HepG2 (cell line): Measurements from ENCODE around the gene MAP3K1. TPM values are rescaled to one million over a fixed set of nuclear protein-coding genes. Genes with fewer than 3 reads are reported as not detected.
A peak's percentile ranks its signal among the peaks of the same experiment; 100 is the strongest.

ENCODE experiments used
- FOXC1 ChIP-seq: sonication (generic); formaldehyde crosslinking; IDR thresholded peaks from 2 replicates; pipeline ENCODE4 v1.8.0; 2022; ENCODE audit warnings: mild to moderate bottlenecking, missing genetic modification reagents, borderline replicate concordance
- HDAC2 ChIP-seq: sonication (generic); formaldehyde crosslinking; IDR thresholded peaks from 2 replicates; pipeline ENCODE4 v1.4.0; 2020; ENCODE audit warnings: missing genetic modification reagents
- HMGA1 ChIP-seq: sonication (generic); formaldehyde crosslinking; conservative IDR thresholded peaks from 2 replicates; pipeline ENCODE4 v1.4.0; 2020; ENCODE audit warnings: missing genetic modification reagents
- MEIS1 ChIP-seq: sonication (generic); formaldehyde crosslinking; IDR thresholded peaks from 2 replicates; pipeline ENCODE4 v1.9.0; 2021; ENCODE audit warnings: mild to moderate bottlenecking, missing genetic modification reagents, moderate library complexity, borderline replicate concordance
- ONECUT2 ChIP-seq: sonication (generic); formaldehyde crosslinking; IDR thresholded peaks from 2 replicates; pipeline ENCODE4 v1.4.0; 2020; ENCODE audit warnings: missing genetic modification reagents
- polyA plus RNA-seq, 8 experiments: library from polyadenylated mRNA; depleted of rRNA in 3 of 8; stranded (reverse) in 7 of 8; unstranded in 1 of 8; fragments of >200 nt; fragmentation: Illumina TruSeq in 4 of 8; extraction: Trizol in 4 of 8; gene quantifications; 2 replicates each; pipeline versions ENCODE4 v1.2.1 to v1.2.3, GENCODE V29; 2011 to 2016; ENCODE audit warnings: low read depth in 4 of 8, missing spikeins in 1 of 8, mixed read lengths in 1 of 8; ENCODE audit not compliant: insufficient read depth in 1 of 8
- total RNA-seq, 5 experiments: library from RNA; depleted of rRNA; stranded (reverse); fragments of >200 nt; fragmentation: Illumina TruSeq; extraction: Trizol; gene quantifications; 2 replicates each; pipeline ENCODE4 v1.2.3, GENCODE V29; 2016; ENCODE audit warnings: low read depth in 1 of 5
- TF ChIP-seq, protein P1 (sequence below), 2 experiments: sonication (generic) in 1 of 2; formaldehyde crosslinking in 1 of 2; IDR thresholded peaks; 2 replicates each; pipeline versions ENCODE4 v1.4.0 to v1.6.1; 2016 to 2020; ENCODE audit warnings: borderline replicate concordance in 1 of 2, low read depth in 1 of 2, mild to moderate bottlenecking in 1 of 2, missing genetic modification reagents in 1 of 2
- TF ChIP-seq, protein P2 (sequence below): sonication (generic); formaldehyde crosslinking; conservative IDR thresholded peaks from 2 replicates; pipeline ENCODE4 v1.4.0; 2020; ENCODE audit warnings: missing genetic modification reagents
- TF ChIP-seq, protein P3 (sequence below): IDR thresholded peaks from 2 replicates; pipeline ENCODE4 v1.6.1; 2012; ENCODE audit warnings: low read depth, low read length, improper control_type of control experiment
- TF ChIP-seq, protein P4 (sequence below): sonication (generic); formaldehyde crosslinking; IDR thresholded peaks from 2 replicates; pipeline ENCODE4 v1.4.0; 2020; ENCODE audit warnings: missing genetic modification reagents
- TF ChIP-seq, protein P5 (sequence below): sonication (generic); formaldehyde crosslinking; IDR thresholded peaks from one replicate; pipeline ENCODE4 v1.5.1; 2020; ENCODE audit warnings: mild to moderate bottlenecking, missing genetic modification reagents; ENCODE audit errors: not compliant biosample characterization

MAP3K1 gene
- total and polyA plus RNA-seq, 2 of the 13 experiments (the other 11 are each of a cell fraction or from before 2014, with no cell fraction given): 16.4 to 30.3 TPM

DNA sequence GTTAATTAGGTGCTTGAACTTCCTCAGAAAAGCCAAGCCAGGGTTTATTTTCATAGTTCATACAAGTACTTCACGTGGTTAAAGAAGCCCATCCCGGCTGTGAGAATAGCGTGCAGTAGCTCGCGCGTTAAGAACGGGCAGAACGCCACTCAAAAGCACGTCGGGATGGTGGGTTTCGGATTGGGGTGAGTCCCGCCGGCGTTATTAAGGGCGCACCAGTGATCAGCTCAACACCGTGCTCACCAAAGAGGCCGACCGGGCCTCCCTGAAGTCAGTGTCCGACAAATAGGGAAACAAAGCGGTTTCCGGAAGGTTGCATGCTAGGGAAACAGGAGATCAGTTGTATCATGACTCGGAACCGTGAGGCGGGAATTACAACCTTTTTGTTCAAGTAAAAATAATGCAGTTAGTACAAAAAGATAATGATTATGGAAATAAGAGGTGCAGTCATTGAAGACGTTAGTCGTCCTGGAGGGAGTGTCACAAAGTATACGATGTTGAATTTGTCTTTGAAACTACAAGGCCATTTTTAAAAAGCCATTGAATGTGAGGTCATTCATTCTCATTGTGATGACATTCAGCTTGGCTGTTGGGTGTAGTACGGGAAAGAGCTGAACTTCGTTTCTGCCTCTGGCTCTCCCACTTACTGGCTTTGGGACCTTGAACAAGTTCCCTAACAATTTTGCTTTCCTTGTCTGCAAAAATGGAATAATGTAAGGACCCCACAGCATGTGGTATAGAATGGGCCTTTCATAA lies 95.0 kb downstream of the MAP3K1 start (continued):
- TF ChIP-seq, protein P1, sequence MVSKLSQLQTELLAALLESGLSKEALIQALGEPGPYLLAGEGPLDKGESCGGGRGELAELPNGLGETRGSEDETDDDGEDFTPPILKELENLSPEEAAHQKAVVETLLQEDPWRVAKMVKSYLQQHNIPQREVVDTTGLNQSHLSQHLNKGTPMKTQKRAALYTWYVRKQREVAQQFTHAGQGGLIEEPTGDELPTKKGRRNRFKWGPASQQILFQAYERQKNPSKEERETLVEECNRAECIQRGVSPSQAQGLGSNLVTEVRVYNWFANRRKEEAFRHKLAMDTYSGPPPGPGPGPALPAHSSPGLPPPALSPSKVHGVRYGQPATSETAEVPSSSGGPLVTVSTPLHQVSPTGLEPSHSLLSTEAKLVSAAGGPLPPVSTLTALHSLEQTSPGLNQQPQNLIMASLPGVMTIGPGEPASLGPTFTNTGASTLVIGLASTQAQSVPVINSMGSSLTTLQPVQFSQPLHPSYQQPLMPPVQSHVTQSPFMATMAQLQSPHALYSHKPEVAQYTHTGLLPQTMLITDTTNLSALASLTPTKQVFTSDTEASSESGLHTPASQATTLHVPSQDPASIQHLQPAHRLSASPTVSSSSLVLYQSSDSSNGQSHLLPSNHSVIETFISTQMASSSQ (IDR thresholded peaks at IDR 0.05; ENCODE audit: low read depth): no peak
- TF ChIP-seq, protein P1 (CRISPR knock-in tag; IDR thresholded peaks at IDR 0.05; ENCODE audit: borderline replicate concordance): no peak
- TF ChIP-seq HMGA1 (no peak), FOXC1 (CRISPR knock-in tag) (no peak), HDAC2 (CRISPR knock-in tag) (no peak), MEIS1 (CRISPR knock-in tag) (no peak), ONECUT2 (CRISPR knock-in tag) (no peak)
- TF ChIP-seq, protein P2, sequence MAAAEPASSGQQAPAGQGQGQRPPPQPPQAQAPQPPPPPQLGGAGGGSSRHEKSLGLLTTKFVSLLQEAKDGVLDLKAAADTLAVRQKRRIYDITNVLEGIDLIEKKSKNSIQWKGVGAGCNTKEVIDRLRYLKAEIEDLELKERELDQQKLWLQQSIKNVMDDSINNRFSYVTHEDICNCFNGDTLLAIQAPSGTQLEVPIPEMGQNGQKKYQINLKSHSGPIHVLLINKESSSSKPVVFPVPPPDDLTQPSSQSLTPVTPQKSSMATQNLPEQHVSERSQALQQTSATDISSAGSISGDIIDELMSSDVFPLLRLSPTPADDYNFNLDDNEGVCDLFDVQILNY (CRISPR knock-in tag): no peak
- TF ChIP-seq, protein P3, sequence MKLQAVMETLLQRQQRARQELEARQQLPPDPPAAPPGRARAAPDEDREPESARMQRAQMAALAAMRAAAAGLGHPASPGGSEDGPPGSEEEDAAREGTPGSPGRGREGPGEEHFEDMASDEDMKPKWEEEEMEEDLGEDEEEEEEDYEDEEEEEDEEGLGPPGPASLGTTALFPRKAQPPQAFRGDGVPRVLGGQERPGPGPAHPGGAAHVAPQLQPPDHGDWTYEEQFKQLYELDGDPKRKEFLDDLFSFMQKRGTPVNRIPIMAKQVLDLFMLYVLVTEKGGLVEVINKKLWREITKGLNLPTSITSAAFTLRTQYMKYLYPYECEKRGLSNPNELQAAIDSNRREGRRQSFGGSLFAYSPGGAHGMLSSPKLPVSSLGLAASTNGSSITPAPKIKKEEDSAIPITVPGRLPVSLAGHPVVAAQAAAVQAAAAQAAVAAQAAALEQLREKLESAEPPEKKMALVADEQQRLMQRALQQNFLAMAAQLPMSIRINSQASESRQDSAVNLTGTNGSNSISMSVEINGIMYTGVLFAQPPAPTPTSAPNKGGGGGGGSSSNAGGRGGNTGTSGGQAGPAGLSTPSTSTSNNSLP: no peak
- TF ChIP-seq, protein P4, sequence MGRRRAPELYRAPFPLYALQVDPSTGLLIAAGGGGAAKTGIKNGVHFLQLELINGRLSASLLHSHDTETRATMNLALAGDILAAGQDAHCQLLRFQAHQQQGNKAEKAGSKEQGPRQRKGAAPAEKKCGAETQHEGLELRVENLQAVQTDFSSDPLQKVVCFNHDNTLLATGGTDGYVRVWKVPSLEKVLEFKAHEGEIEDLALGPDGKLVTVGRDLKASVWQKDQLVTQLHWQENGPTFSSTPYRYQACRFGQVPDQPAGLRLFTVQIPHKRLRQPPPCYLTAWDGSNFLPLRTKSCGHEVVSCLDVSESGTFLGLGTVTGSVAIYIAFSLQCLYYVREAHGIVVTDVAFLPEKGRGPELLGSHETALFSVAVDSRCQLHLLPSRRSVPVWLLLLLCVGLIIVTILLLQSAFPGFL (CRISPR knock-in tag): no peak
- TF ChIP-seq, protein P5, sequence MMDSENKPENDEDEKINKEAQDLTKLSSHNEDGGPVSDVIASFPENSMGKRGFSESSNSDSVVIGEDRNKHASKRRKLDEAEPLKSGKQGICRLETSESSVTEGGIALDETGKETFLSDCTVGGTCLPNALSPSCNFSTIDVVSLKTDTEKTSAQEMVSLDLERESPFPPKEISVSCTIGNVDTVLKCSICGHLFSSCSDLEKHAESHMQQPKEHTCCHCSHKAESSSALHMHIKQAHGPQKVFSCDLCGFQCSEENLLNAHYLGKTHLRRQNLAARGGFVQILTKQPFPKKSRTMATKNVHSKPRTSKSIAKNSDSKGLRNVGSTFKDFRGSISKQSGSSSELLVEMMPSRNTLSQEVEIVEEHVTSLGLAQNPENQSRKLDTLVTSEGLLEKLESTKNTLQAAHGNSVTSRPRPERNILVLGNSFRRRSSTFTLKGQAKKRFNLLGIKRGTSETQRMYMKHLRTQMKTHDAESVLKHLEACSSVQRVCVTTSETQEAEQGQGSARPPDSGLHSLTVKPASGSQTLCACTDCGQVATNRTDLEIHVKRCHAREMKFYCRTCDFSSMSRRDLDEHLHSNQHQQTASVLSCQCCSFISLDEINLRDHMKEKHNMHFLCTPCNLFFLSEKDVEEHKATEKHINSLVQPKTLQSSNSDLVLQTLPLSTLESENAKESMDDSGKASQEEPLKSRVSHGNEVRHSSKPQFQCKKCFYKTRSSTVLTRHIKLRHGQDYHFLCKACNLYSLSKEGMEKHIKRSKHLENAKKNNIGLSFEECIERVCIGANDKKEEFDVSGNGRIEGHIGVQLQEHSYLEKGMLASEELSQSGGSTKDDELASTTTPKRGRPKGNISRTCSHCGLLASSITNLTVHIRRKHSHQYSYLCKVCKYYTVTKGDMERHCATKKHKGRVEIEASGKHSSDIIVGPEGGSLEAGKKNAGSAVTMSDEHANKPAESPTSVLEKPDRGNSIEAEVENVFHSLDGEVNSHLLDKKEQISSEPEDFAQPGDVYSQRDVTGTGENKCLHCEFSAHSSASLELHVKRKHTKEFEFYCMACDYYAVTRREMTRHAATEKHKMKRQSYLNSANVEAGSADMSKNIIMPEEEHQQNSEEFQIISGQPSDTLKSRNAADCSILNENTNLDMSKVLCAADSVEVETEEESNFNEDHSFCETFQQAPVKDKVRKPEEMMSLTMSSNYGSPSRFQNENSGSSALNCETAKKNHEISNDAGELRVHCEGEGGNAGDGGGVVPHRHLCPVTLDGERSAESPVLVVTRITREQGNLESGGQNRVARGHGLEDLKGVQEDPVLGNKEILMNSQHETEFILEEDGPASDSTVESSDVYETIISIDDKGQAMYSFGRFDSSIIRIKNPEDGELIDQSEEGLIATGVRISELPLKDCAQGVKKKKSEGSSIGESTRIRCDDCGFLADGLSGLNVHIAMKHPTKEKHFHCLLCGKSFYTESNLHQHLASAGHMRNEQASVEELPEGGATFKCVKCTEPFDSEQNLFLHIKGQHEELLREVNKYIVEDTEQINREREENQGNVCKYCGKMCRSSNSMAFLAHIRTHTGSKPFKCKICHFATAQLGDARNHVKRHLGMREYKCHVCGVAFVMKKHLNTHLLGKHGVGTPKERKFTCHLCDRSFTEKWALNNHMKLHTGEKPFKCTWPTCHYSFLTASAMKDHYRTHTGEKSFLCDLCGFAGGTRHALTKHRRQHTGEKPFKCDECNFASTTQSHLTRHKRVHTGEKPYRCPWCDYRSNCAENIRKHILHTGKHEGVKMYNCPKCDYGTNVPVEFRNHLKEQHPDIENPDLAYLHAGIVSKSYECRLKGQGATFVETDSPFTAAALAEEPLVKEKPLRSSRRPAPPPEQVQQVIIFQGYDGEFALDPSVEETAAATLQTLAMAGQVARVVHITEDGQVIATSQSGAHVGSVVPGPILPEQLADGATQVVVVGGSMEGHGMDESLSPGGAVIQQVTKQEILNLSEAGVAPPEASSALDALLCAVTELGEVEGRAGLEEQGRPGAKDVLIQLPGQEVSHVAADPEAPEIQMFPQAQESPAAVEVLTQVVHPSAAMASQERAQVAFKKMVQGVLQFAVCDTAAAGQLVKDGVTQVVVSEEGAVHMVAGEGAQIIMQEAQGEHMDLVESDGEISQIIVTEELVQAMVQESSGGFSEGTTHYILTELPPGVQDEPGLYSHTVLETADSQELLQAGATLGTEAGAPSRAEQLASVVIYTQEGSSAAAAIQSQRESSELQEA (CRISPR knock-in tag): peak; percentile 58
